ENCODE results near the gene MRPS23. TPM values are rescaled to one million over a fixed set of nuclear protein-coding genes. Genes with fewer than 3 reads are reported as not detected.

MRPS23 gene
- polyA plus RNA-seq, 3 donors, result 60.3 to 68.4 (median 63.6) TPM

- no peak for DNase-seq (ENCODE audit: low read depth in 3 of 3, low spot score in 2 of 3)
Measured at GRCh38 chr17:57879437-57880085, 29.7 kb upstream of the MRPS23 start.

GRCh38 chr17:57877803-57878377, 28.0 kb upstream of the MRPS23 start:
- no peak for DNase-seq (ENCODE audit: low read depth in 3 of 3, low spot score in 2 of 3)

- no peak for DNase-seq (ENCODE audit: low read depth in 3 of 3, low spot score in 2 of 3)
Measured at GRCh38 chr17:57876866-57877237, 27.0 kb upstream of the MRPS23 start.

GRCh38 chr17:57876023-57876865, 26.4 kb upstream of the MRPS23 start:
- DNase-seq (ENCODE audit: low read depth in 3 of 3, low spot score in 2 of 3), result no peak

GRCh38 chr17:57875290-57876022, 25.6 kb upstream of the MRPS23 start:
- peak in 1 of 3 donors; percentile 77 for DNase-seq (ENCODE audit: low read depth in 3 of 3, low spot score in 2 of 3)

GRCh38 chr17:57874434-57875289, 24.8 kb upstream of the MRPS23 start:
- DNase-seq (ENCODE audit: low read depth in 3 of 3, low spot score in 2 of 3), result peak in 1 of 3 donors; percentile 80

GRCh38 chr17:57874058-57874419, 24.2 kb upstream of the MRPS23 start:
- DNase-seq (ENCODE audit: low read depth in 3 of 3, low spot score in 2 of 3), result no peak

- no peak for DNase-seq (ENCODE audit: low read depth in 3 of 3, low spot score in 2 of 3)
Measured at GRCh38 chr17:57873261-57874057, 23.6 kb upstream of the MRPS23 start.

- DNase-seq (ENCODE audit: low read depth in 3 of 3, low spot score in 2 of 3), result no peak
Measured at GRCh38 chr17:57872536-57872935, 22.7 kb upstream of the MRPS23 start.

- no peak for DNase-seq (ENCODE audit: low read depth in 3 of 3, low spot score in 2 of 3)
Measured at GRCh38 chr17:57871863-57872262, 22.0 kb upstream of the MRPS23 start.

- no peak for DNase-seq (ENCODE audit: low read depth in 3 of 3, low spot score in 2 of 3)
Measured at GRCh38 chr17:57871155-57871554, 21.3 kb upstream of the MRPS23 start.

GRCh38 chr17:57870283-57870635, 20.4 kb upstream of the MRPS23 start:
- no peak for DNase-seq (ENCODE audit: low read depth in 3 of 3, low spot score in 2 of 3)

- DNase-seq (ENCODE audit: low read depth in 3 of 3, low spot score in 2 of 3), result no peak
Measured at GRCh38 chr17:57869617-57870282, 19.9 kb upstream of the MRPS23 start.

GRCh38 chr17:57868910-57869616, 19.2 kb upstream of the MRPS23 start:
- DNase-seq (ENCODE audit: low read depth in 3 of 3, low spot score in 2 of 3), result no peak

- DNase-seq (ENCODE audit: low read depth in 3 of 3, low spot score in 2 of 3), result no peak
Measured at GRCh38 chr17:57868007-57868909, 18.4 kb upstream of the MRPS23 start.

- DNase-seq (ENCODE audit: low read depth in 3 of 3, low spot score in 2 of 3), result no peak
Measured at GRCh38 chr17:57867126-57867525, 17.3 kb upstream of the MRPS23 start.

- no peak for DNase-seq (ENCODE audit: low read depth in 3 of 3, low spot score in 2 of 3)
Measured at GRCh38 chr17:57866723-57867122, 16.9 kb upstream of the MRPS23 start.

All from right renal cortex interstitium (tissue), 3 donors.